ENCODE results near the gene AJM1.

DNA sequence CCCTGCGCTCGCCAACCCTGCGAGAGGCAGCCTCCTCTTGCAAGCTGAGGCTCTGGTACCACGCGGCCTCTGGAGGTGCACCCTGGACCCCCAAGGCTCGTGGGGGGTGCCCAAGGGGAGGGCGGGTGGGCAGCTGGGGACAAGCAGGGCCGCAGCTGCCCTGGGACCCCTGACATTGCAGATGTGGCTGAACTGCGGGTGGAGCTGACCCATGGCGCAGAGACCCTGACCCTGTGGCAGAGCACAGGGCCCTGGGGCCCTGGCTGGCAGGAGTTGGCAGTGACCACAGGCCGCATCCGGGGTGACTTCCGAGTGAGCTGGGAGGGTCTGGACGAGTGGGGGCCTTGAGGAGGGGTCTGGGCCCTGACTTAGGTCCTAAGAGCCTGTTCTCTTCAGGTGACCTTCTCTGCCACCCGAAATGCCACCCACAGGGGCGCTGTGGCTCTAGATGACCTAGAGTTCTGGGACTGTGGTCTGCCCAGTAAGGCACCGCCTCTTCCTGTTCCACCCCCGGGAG is 11.4 kb downstream of the AJM1 start:
- no peak for TF ChIP-seq POLR2A (IDR thresholded peaks at IDR 0.05; ENCODE audit: low read depth, low read length)
- TF ChIP-seq POLR2AphosphoS5 (IDR thresholded peaks at IDR 0.05; ENCODE audit: low read depth, low read length) = no peak
